DMS79 treated with DMSO at 0.1 percent for 48 hours (cell line): ENCODE results near the gene SBF2.

Source experiments
- DNase-seq: peaks from one replicate; lab custom pipeline; 2025; lab: John Stamatoyannopoulos, UW

The SBF2 gene

DNA sequence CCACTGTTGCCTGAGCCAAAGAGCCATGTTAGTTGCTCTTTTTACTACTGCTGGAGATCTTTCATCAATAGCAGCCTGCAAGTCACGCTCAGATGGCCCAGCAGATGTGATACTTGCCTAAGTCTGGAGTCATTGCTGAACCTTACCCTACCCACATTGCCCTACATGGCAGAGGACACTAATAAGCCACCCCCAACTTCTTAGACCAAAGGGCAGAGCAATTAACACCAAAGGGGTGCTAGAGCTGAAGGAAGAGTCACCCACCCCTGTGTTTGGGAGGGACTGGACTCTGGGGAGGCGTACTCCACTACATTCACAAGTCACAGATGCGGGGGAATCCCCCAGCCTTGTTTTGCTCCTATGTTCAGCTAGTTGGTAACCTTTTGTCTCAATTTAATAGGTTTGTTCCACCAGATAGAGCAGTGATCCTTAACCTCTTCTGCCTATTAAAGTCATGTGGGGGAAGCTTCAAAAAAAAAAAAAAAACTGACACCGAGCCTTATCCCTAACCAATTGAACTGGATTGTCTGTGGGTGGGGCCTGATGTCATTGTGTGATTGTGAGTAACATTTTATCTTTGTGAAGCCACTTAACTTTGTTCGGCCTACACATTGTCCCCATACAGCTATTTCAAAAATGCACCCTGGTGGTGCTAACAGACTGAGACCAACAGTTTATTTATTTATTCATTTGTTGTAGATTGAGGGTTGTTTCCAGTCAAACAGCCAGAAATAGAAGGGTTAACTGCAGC lies 23.9 kb upstream of the SBF2 start:
- DNase-seq = no peak

DNA sequence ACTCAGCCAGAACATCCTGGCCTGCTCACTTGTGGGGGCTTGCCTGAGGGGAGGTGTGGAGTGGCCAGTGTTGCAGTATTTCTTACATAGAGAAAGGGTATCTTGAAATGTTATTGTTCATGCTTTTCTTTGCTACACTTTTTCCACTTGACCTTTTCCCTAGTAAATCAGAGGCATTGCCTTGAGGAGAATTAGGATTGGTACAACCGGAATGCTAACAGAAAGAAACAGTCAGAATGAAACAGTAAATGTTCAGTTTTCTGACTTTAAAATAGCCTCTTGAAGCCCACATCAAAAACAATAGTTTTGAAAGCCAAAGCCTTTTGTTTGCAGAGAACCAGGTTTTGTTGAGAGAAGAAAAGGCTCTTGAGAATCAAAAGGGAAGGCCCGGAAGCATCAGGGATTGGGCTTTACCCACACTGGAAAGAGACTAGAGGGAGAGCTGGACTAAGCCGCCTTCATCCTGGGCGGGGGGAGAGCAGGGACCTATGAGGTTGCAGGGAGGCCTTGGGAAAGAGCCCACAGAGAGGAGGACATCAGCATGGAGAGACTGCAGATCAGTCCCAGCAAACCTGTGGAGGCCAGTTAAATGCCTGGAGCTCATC lies 23.2 kb upstream of the SBF2 start:
- DNase-seq = no peak

DNA sequence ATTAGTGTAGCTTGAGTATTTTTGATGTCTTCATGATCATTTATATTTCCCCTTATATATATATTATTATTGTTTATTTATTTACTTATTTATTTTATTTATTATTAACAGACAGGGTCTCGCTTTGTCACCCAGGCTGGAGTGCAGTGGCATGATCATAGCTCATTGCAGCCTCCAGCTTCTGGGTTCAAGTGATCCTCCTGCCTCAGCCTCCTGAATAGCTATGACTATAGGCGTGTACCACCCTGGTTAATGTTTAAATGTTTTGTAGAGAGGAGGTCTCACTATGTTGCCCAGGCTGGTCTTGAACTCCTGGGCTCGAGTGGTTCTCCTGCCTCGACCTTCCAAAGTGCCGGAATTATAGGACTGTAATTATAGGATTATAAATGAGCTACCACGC lies 21.1 kb upstream of the SBF2 start:
- DNase-seq = no peak

DNA sequence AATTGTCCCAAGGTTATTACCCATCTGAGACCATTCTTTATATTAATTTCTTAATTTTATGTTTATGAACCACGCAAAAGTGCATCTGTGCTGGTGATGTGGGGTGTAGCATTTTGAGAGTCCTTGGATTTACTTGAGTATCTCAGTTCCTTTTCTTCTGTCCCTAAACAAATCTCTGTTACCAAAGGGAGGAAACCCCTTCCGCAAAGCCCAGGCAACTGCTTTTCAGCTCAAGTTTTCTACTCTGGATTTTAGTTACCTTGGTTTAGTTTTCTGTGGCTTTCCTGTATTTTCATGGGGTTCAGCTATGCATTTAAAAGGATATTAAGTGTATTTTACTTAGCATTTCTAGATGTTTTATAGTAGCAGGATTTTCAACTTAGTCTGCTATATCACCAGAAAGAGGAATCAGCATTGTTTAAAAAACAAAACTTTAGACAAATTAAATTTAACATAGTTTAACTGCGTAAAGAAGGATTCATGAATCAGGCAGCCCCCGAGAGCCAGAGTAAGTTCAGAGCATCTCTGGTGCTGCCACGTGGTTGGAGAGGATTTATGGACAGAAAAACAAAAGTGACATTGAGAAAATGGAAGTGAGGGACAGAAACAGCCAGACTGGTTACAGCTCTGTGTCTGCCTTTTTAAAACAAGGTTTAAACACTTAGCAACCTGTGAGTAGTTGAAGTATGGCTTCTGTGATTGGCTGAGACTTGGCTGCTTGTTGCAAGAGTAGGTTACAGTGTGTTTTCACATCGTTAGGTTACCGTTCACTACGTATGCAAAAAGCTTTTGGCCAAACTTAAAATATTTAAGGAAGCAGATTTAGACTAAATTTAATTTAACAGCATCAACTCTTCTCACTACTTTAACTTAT lies 20.4 kb upstream of the SBF2 start:
- DNase-seq = peak; percentile 12

DNA sequence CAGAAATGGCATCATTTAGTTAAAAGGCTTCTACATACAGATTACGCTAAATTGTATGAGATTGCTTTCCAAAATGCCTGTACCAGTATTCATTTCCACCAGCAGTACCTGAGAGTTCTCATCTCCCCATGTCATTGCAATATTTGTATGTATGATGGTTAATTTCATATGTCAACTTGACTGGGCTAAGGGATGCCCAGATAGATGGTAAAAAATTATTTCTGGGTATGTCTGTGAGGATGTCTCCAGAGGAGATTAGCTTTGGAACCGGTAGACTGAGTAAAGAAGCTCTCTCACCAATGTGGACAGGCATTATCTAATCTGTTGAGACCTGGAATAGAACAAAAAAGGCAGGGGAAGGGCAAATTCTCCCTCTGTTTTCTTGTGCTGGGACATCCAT lies 17.8 kb upstream of the SBF2 start:
- no peak for DNase-seq

DNA sequence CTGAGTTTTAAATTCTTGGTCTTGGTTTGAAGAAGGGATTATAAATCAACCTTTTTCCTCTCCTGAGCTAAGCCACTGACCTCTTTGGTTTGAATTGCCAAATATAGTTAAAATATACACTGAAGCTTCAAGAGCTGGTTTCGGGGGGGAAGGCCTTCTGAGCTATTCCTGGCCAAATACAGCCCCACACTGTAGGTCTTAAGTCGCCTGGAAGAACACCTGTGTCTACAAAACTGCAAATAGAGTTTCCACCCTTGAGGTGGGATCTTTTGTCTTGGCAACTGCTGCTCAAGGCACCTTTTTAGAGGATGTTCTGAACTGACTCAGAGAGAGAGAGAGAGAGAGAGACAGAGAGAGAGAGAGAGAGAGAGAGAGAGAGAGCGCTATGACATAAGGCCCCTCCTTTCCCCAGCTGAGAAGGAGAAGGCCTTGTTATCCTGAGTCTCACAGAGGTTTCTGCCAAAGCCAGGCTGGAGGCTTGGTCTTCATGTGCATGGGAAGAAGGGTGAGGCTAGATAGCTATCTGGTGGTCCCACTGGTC lies 16.4 kb upstream of the SBF2 start:
- no peak for DNase-seq

DNA sequence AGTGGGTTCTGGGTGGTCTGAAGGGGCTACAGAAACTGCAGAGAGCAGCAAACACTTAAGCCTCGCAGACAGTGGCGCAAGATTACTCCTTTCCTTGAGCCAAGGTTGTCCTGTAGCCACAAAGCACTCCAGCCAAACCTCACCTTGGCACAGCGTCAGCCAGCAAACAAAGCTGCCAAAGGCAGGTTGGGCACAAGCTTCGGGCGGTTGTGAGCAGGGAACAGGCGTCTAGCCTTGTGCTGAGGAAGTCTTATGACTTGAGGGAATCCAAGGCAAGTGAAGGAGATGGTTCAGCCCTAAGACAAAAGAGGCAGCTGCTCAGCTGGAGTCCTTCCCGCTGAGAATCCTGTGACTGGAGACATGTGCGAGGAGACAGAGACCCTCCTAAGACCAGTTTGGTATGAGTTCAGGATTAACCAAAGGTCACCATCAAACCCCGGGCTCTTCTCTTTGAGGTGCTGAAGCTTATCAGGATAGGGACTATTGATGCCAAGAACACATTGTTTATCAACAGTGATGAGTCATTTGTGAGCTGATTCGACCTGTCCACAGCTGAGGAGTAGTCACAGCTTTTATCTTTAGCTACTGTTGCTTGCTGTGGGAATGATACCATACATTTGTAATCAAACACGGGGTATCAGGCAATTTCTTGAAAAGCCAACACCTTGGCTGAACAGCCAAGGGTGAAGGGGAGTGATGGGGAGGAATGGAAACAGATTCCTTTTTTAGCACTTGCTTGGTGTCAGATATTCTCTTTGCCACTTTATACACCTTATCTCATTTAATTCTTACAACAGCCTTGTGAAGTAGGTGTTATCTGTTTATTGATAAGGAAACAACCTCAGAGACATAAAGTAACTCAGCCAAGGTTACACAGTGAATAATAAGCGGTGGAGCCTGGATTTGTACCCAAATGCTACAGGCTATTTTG lies 15.4 kb upstream of the SBF2 start:
- peak; percentile 76 for DNase-seq

DNA sequence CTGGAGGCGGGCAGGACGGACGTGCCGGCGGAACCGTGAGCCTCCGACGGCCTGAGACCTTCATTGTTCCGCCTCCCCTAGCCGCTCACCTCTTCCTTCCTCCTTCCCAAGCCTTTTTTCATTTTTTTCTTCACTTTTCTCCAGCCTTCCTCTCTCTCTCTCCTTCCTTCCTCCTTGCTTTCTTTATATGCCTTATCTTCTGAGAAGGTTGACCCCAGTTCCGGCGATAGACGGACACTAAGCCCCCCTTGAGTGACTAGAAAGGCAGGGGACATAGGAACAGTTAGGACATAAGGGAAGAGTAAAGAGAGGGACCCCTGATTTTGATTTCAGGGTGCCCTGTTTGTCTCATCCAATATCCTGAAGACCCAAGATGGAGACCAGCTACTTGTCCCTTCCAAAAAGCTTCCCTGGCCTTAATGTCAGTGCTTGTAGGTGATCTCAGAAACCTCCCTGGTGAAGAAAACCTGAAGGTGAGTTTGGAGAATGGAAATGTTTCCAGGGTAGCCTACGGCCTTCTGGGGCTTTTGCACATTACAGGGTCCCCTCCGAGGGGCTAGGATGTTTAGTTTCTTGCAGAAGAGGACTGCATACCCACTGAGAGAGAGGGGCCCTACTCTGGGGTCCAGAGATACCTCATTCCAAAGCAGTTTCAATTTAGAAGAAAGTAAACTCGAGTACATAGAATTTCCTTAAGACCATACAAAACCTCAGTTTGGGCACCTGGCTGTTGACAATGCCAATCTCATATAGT lies 14.4 kb upstream of the SBF2 start:
- no peak for DNase-seq

DNA sequence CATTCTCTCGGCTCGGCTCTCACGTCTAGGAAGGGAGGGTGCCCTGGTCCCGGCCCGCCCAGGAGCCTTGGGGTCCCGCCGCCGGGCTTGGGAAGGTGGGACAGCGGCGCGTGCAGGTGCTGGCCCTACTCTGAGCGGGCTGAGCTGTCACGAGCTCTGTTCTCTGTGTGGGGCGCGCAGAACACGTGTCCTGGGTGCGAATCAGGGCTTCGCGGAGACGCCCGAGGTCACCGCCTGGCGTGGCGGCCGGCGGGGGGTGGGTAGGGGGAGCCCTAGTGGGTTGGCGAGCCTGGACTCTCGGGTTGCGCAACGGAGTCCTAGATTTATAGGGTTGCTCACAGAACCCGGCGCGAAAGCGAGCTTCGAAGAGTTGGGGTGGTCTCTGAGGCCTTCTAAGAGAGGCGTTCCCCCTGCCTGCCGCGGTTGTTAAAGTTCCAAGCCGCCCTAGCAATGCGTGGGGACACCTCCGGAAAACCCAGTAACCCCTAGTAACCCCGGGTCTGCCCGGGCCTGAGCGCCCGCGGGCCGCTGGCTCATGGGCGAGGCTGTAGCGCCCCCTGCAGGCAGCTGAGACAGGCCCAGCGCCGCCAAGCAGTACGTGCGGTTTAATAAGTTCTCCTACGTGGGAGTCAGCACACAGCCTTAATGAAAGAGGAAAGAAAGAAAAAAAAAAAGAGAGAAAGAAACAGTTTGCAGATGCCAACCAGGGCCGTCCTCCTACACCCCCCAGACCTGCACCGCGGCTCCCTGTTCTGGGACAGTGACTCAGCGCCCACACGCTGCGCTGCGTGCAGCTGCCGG lies 13.6 kb upstream of the SBF2 start:
- peak; percentile 66 for DNase-seq

DNA sequence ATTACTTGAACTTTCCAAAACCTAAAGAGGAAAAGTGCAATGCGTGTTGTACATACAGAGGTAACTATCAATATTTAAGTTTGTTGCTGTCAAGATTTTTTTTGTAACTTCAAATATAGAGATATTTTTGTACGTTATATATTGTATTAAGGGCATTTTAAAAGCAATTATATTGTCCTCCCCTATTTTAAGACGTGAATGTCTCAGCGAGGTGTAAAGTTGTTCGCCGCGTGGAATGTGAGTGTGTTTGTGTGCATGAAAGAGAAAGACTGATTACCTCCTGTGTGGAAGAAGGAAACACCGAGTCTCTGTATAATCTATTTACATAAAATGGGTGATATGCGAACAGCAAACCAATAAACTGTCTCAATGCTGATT lies 13.0 kb upstream of the SBF2 start:
- peak; percentile 35 for DNase-seq

DNA sequence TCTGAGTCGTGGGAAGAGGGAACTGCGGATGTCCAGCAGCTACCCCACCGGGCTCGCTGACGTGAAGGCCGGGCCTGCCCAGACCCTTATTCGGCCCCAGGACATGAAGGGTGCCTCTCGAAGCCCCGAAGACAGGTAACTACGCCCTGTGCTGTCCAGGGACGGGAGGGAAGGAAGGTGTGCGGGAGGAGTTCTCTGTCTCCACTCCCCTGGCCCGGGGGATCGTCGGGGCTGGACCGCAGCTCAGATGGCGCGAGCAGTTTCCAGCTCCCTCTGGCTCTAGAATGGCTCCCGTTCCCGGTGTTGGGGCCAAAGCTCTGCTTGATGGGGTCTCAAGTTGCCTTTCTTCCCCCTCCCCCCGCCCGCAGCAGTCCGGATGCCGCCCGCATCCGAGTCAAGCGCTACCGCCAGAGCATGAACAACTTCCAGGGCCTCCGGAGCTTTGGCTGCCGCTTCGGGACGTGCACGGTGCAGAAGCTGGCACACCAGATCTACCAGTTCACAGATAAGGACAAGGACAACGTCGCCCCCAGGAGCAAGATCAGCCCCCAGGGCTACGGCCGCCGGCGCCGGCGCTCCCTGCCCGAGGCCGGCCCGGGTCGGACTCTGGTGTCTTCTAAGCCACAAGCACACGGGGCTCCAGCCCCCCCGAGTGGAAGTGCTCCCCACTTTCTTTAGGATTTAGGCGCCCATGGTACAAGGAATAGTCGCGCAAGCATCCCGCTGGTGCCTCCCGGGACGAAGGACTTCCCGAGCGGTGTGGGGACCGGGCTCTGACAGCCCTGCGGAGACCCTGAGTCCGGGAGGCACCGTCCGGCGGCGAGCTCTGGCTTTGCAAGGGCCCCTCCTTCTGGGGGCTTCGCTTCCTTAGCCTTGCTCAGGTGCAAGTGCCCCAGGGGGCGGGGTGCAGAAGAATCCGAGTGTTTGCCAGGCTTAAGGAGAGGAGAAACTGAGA lies 12.2 kb upstream of the SBF2 start:
- no peak for DNase-seq

DNA sequence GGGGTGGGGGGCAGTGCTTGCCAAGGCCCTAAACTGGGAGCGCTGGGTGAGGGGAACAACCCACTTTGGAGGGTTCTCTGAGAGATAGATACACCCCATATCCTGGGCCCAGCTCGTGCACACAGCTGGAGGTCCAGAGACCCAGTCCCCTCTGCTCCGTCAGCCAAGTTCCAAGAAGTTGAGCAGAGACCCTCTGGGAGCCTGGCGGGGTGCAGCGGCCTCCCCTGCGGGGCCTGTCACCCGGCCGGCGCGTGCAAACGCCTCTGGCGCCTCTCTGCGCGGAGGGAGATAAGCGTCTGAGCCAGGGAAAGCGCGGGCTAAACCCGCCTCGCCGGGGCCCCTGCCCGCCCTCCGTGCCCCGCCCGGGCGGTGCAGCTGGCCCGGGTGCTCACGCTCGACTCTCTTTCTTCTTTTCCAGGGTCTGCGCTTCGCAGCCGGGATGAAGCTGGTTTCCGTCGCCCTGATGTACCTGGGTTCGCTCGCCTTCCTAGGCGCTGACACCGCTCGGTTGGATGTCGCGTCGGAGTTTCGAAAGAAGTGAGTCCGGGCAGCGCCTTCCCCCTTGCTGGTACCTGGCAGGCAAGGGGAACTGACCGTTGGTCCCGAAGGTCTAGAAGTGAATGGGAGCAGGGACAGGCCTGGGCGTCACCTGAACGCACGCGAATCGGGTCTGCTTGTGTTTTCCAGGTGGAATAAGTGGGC lies 11.4 kb upstream of the SBF2 start:
- DNase-seq = peak; percentile 24

DNA sequence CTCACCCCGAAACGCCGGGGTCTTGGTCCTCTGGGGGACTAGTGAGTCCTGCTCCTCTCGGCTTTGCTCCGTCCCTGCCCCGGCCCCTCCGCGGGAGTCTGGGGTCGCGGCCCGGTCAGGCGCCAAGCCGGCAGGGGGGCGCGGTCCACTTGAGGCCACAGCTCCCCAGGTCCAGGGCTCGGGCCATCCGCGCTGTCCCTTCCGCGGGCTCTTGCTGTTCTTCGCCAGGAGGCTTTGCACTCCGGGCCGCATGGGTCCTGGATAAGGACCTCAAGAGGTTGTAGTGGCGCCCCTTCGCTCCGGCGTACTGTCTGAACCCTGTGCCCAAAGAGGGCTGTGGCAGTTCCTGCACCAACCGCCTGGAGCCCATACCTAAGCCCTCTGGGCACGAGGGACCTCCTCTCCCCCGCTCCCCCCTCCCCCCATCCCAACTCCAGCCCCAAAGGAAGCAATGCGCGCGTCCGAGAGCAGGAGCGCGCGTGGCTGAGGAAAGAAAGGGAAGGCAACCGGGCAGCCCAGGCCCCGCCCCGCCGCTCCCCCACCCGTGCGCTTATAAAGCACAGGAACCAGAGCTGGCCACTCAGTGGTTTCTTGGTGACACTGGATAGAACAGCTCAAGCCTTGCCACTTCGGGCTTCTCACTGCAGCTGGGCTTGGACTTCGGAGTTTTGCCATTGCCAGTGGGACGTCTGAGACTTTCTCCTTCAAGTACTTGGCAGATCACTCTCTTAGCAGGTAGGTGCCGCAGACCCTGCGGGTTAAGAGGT lies 10.7 kb upstream of the SBF2 start, which contains the start of gene ADM:
Gene ADM, plus strand, starts transcription at position 579 of the 767 bp plus-strand sequence. CDS start 628 bp downstream, outside the sequence.
- peak; percentile 26 for DNase-seq

DNA sequence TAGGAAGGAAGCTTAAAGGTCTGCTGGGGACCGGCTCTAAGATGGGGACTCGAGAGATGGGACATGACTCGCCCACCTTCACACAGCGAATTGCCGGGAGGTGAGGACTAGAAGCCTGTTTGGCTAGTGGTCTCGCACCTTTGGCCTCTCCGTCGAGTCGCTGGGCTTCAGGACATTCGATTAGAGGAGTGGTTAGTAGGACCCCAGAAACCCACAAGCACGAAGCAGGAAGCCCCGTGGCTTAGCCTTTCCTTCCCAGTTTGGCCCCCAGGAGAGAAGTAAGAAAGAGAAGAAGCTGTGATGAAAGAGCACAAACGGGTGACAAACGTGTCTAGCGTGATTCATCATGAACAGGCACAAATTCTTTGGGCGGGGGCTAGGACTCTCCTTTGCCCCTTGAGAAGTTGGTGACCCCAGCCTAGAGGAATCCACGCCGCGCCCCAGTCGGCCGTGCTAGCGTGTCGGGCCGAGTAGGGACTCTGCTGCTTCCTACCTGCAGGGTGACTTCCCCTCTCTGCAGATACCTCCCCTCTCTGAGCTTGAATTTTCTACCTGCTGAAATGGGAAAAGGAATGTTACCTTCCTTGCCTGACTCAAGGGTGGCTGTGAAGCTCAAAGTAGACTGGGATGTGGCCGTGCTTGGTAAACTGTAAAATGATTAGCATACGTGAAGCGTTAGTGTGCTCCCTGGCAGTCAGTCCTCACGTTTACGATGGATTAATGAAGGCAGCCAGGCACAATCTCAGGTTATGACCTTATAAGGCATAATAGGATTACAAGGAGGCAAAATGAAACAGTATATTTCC lies 9.7 kb upstream of the SBF2 start:
- DNase-seq = peak; percentile 47

DNA sequence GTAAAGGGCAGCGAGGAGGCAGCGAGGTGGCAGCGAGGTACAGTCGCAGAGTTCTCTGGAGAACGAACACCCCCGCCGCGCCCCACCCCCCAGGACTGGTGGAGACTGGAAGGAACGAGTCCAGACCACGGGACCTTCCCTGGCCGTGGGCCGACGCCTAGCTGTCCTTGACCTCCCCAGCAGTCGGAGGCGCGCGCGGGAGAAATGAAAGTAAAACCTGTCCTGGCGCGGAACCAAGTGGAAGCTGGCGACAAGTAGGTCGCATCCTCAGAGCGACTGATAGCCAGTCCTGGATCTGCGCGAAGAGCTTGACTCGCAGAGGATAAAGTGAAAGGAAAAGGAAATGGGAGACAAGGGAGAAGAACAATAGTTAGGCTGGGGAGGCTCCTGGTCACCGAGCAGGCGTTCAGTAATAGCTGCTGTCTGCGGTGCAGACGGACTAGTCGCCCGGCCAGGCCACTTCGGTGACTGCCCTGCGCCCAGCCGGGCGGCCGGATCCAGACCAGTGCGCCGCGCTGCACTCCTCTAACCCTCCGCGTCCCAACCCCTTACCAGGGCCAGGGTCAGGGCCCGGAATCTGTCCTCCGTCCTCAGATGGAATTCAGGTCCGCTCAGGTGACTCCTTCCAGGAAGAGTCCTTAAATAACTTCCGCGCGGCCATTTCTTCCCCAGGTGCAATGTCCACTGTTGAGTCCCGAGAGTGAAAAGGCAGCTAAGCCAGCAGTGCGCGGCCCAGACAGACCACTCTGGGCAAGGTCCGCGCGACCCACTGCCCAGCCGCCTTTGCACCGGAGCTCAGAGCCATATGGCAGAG lies 8.9 kb upstream of the SBF2 start:
- DNase-seq = peak; percentile 35

DNA sequence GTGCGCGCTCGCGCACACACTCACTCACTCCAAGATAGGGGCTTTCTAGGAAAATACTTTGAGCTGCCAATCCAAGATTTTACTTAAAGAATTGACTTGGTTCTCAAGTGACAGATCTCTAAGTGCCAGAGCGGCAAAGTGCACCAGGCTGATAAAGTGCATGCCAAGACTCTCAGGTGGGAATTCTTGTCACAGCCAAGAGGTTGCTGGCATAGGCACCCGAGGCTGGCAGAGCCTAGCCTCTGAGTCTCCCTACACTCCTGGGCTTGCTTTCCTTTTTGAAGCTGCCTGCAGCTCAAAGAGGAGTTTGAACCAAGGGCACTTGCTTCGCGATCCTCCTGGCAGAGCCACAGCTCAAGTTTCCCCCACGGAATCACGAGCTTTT lies 8.3 kb upstream of the SBF2 start:
- DNase-seq = peak; percentile 68
